Panc1 (cell line): ENCODE data around the gene ZNF121. TPM values are rescaled to one million over a fixed set of nuclear protein-coding genes. Genes with fewer than 3 reads are reported as not detected.

Experiments used
- ATAC-seq: fragments of 200-7000 bp; cut with Tn5 transposase; 2 replicates; pipeline ENCODE4 v1.9.1; 2020; ENCODE audit warnings: mild to moderate bottlenecking, moderate library complexity
- BruUV-seq: library from RNA; stranded (reverse); fragments of 400-500 nt; replicated peaks from 2 replicates; lab custom pipeline; 2021; lab: Mats Ljungman, UMichigan
- CTCF ChIA-PET: fragments of 300-600 bp; sonication (Branson Sonifier 250); formaldehyde crosslinking; loops from one replicate; lab custom pipeline; 2022; ENCODE audit warnings: antibody characterized with exemption; lab: Charles Lee
- POLR2A ChIA-PET: fragments of 300-600 bp; sonication (Branson Sonifier 250); formaldehyde crosslinking; loops from one replicate; lab custom pipeline; 2022; ENCODE audit warnings: antibody characterized with exemption; lab: Charles Lee
- DNase-seq: peaks from one replicate; pipeline ENCODE4 v3.0.0-alpha.2; 2010; ENCODE audit warnings: low read depth, low spot score
- H3K27ac ChIP-seq: 2 replicates; pipeline ENCODE4 v1.5.1; 2011; ENCODE audit warnings: mild to moderate bottlenecking, low read length, inconsistent platforms
- H3K27me3 ChIP-seq: fragments of 200-500 bp; sonication (Bioruptor generic); 2 replicates; pipeline ENCODE4 v1.6.0; 2014; ENCODE audit warnings: low read length, inconsistent platforms; ENCODE audit not compliant: control insufficient read depth, insufficient read depth
- H3K36me3 ChIP-seq: fragments of 200-500 bp; sonication (Bioruptor generic); 2 replicates; pipeline ENCODE4 v1.5.1; 2014; ENCODE audit warnings: inconsistent platforms, mild to moderate bottlenecking, low read length, moderate library complexity; ENCODE audit not compliant: control insufficient read depth, insufficient read depth
- H3K4me1 ChIP-seq: 2 replicates; pipeline ENCODE4 v1.5.1; 2011; ENCODE audit warnings: inconsistent platforms, mild to moderate bottlenecking, low read length, moderate library complexity; ENCODE audit not compliant: control insufficient read depth, insufficient read depth
- H3K4me3 ChIP-seq, 2 experiments: 2 replicates each; pipeline ENCODE4 v1.5.1; 2011 to 2012; ENCODE audit warnings: low read depth in 2 of 2, low read length in 2 of 2, mild to moderate bottlenecking in 2 of 2, inconsistent platforms in 1 of 2, moderate library complexity in 1 of 2
- H3K9me3 ChIP-seq: fragments of 200-500 bp; sonication (Bioruptor generic); 2 replicates; pipeline ENCODE4 v1.5.1; 2014; ENCODE audit warnings: low read depth, mild to moderate bottlenecking, inconsistent platforms, low read length, moderate library complexity; ENCODE audit not compliant: control insufficient read depth, insufficient read depth
- CTCF ChIP-seq: fragments of 450-650 bp; IDR thresholded peaks from 2 replicates; pipeline ENCODE4 v1.5.1; 2017; ENCODE audit warnings: mild to moderate bottlenecking
- POLR2AphosphoS5 ChIP-seq: IDR thresholded peaks from 2 replicates; pipeline ENCODE4 v1.6.1; 2012; ENCODE audit warnings: mild to moderate bottlenecking, low read depth, low read length, moderate library complexity
- SIN3A ChIP-seq: IDR thresholded peaks from 2 replicates; pipeline ENCODE4 v1.6.1; 2012; ENCODE audit warnings: low read depth, mild to moderate bottlenecking, low read length, moderate library complexity, borderline replicate concordance; ENCODE audit not compliant: insufficient read depth
- TCF7L2 ChIP-seq: IDR thresholded peaks from 2 replicates; pipeline ENCODE4 v1.6.1; 2011; ENCODE audit warnings: mild to moderate bottlenecking, low read depth, low read length, inconsistent platforms
- in situ Hi-C: cut with HindIII; loops from 2 replicates; pipeline ENCODE4 v1.10.0; 2016; ENCODE audit warnings: low sequenced_read_pairs, low pct_unique_long_range_greater_than_20kb
- intact Hi-C: fragments of 100-400 bp; cut with micrococcal nuclease; formaldehyde crosslinking; loops from one replicate; pipeline ENCODE4 v1.10.0; 2022; ENCODE audit not compliant: unreplicated experiment
- total RNA-seq: library from RNA; stranded (reverse); gene quantifications from one replicate; pipeline ENCODE4 v1.2.1, GENCODE V29; 2021; ENCODE audit not compliant: unreplicated experiment
- TF ChIP-seq, protein P1 (sequence below), 2 experiments: IDR thresholded peaks; 2 replicates each; pipeline ENCODE4 v1.6.1; 2011 to 2012; ENCODE audit warnings: low read depth in 2 of 2, control low read depth in 1 of 2, low read length in 1 of 2, mild to moderate bottlenecking in 1 of 2, moderate library complexity in 1 of 2; ENCODE audit not compliant: insufficient read depth in 1 of 2

The ZNF121 gene
- total RNA-seq, 1 experiment from 2014 or later, result 48.4 TPM

DNA sequence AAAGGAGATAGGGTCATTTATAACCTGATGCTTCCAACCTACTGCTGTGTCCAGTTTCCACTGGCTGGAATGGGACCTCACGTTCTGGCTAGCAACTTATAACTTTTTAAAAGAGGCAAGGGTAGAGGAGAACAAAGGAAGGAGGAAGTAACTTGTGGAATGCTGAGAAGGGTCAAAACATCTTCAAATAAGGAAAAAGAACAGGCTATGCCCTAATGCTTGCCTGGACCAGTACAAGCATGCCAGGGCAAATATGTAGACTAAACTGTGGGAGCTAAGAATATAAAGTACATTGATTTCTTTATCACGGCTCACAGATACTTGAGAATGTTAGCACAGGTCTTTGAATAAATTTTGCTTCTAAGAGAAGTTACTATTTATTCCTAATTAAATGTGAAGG is 38.2 kb upstream of the ZNF121 start:
- intact Hi-C loops, result no loop called here
- POLR2A ChIA-PET, result no interaction called here
- no TSS peak for BruUV-seq
- TF ChIP-seq TCF7L2, result no peak
- no peak for TF ChIP-seq SIN3A
- TF ChIP-seq, protein P1, sequence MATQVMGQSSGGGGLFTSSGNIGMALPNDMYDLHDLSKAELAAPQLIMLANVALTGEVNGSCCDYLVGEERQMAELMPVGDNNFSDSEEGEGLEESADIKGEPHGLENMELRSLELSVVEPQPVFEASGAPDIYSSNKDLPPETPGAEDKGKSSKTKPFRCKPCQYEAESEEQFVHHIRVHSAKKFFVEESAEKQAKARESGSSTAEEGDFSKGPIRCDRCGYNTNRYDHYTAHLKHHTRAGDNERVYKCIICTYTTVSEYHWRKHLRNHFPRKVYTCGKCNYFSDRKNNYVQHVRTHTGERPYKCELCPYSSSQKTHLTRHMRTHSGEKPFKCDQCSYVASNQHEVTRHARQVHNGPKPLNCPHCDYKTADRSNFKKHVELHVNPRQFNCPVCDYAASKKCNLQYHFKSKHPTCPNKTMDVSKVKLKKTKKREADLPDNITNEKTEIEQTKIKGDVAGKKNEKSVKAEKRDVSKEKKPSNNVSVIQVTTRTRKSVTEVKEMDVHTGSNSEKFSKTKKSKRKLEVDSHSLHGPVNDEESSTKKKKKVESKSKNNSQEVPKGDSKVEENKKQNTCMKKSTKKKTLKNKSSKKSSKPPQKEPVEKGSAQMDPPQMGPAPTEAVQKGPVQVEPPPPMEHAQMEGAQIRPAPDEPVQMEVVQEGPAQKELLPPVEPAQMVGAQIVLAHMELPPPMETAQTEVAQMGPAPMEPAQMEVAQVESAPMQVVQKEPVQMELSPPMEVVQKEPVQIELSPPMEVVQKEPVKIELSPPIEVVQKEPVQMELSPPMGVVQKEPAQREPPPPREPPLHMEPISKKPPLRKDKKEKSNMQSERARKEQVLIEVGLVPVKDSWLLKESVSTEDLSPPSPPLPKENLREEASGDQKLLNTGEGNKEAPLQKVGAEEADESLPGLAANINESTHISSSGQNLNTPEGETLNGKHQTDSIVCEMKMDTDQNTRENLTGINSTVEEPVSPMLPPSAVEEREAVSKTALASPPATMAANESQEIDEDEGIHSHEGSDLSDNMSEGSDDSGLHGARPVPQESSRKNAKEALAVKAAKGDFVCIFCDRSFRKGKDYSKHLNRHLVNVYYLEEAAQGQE (IDR thresholded peaks at IDR 0.05; ENCODE audit: insufficient read depth in 1 of 2, low read depth in 2 of 2, low read length in 1 of 2), result no peak
- no peak for TF ChIP-seq CTCF
- TF ChIP-seq POLR2AphosphoS5, result no peak
- DNase-seq, result no peak
- peaks cover 6% of the 10 kb centered on the region; the same call in 1 of the 2 replicates for H3K36me3 ChIP-seq
- in situ Hi-C loops, result no loop called here
- no peaks in the 10 kb centered on the region for H3K9me3 ChIP-seq
- no peak for ATAC-seq
- H3K4me1 ChIP-seq, result no peaks in the 10 kb centered on the region
- H3K4me3 ChIP-seq, result no peak overlapping the region
- H3K27me3 ChIP-seq, result no peaks in the 10 kb centered on the region
- CTCF ChIA-PET, result no interaction called here
- no peak overlapping the region for H3K27ac ChIP-seq

- Histone ChIP-seq H3K36me3 (peaks cover 6% of the 10 kb centered on the region; the same call in 1 of the 2 replicates), H3K4me3 (peak within 1 kb of the TSS; percentile 87 to 88), H3K4me1 (no peaks in the 10 kb centered on the region), H3K27ac (peak within 1 kb of the TSS; percentile 97), H3K9me3 (no peaks in the 10 kb centered on the region), H3K27me3 (no peaks in the 10 kb centered on the region)
- BruUV-seq, result TSS peak; percentile 98
- TF ChIP-seq POLR2AphosphoS5, result peak; percentile 47; the same call in 1 of the 2 replicates
- no peak for TF ChIP-seq TCF7L2
- no peak for TF ChIP-seq SIN3A
- in situ Hi-C loops (no loop called here), intact Hi-C loops (no loop called here)
- POLR2A ChIA-PET, result no interaction called here
- CTCF ChIA-PET, result no interaction called here
- peak; percentile 95 for ATAC-seq
- no peak for DNase-seq
Measured at GRCh38 chr19:9621156-9622037, 37.1 kb upstream of the ZNF121 start, which contains the start of gene ZNF561. Gene ZNF561, minus strand, starts transcription at chr19:9621232. Its CDS starts 1,776 bp downstream, at chr19:9619456.

- Histone ChIP-seq H3K27me3 (no peaks in the 10 kb centered on the region), H3K4me1 (no peaks in the 10 kb centered on the region), H3K27ac (peak overlapping the region; percentile 97), H3K9me3 (peaks cover 2% of the 10 kb centered on the region; the same call in 1 of the 2 replicates), H3K4me3 (peak overlapping the region; percentile 87 to 88), H3K36me3 (peaks cover 6% of the 10 kb centered on the region; the same call in 1 of the 2 replicates)
- TF ChIP-seq SIN3A (no peak), TCF7L2 (no peak), POLR2AphosphoS5 (no peak)
- TF ChIP-seq, protein P1 (IDR thresholded peaks at IDR 0.05; ENCODE audit: insufficient read depth in 1 of 2, low read depth in 2 of 2, low read length in 1 of 2), result no peak
- POLR2A ChIA-PET, result no interaction called here
- peak; percentile 75 for ATAC-seq
- BruUV-seq, result no TSS peak
- intact Hi-C loops, result no loop called here
- in situ Hi-C loops, result no loop called here
- no peak for DNase-seq
- CTCF ChIA-PET, result no interaction called here
Measured at GRCh38 chr19:9620842-9621155, 36.5 kb upstream of the ZNF121 start.
